ENCODE data around the gene SLC16A5.
"Not testable (repeated sequence)": the region's sequence is repeated elsewhere in the genome, so short reads cannot be mapped to it uniquely, and the experiment has no call there.

GRCh38 chr17:75045946-75046406 lies 41.8 kb upstream of the SLC16A5 start:
- TF ChIP-seq, protein P1, sequence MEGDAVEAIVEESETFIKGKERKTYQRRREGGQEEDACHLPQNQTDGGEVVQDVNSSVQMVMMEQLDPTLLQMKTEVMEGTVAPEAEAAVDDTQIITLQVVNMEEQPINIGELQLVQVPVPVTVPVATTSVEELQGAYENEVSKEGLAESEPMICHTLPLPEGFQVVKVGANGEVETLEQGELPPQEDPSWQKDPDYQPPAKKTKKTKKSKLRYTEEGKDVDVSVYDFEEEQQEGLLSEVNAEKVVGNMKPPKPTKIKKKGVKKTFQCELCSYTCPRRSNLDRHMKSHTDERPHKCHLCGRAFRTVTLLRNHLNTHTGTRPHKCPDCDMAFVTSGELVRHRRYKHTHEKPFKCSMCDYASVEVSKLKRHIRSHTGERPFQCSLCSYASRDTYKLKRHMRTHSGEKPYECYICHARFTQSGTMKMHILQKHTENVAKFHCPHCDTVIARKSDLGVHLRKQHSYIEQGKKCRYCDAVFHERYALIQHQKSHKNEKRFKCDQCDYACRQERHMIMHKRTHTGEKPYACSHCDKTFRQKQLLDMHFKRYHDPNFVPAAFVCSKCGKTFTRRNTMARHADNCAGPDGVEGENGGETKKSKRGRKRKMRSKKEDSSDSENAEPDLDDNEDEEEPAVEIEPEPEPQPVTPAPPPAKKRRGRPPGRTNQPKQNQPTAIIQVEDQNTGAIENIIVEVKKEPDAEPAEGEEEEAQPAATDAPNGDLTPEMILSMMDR (conservative IDR thresholded peaks at IDR 0.05): not testable (repeated sequence)
- not testable (repeated sequence) for TF ChIP-seq EZH2 (IDR thresholded peaks at IDR 0.05; ENCODE audit: low read depth)

All from PC-9 (cell line).